Adipose tissue (tissue), 3 donors: ENCODE data around the gene LPP. TPM values are rescaled to one million over a fixed set of nuclear protein-coding genes. Genes with fewer than 3 reads are reported as not detected.

Source experiments
- H3K27ac ChIP-seq: one replicate; pipeline ENCODE4 v1.5.1; 2013; ENCODE audit warnings: low read depth, low read length
- WGBS, 3 donors: extraction: QIAGEN DNeasy Blood & Tissue Kit; methylation state at CpG; one replicate each; pipeline ENCODE4 v1.1.7; 2013; 5-methylcytosine and 5-hydroxymethylcytosine counted together
- polyA plus RNA-seq, 3 donors: library from polyadenylated mRNA; stranded (reverse); fragments of 200-250 nt; gene quantifications; one replicate each; pipeline ENCODE4 v1.2.3, GENCODE V29; 2013
- donor health status: healthy with polysubstance abuse.
- donor health status: Bipolar disorder and iron deficiency.
- donor health status: healthy.

The LPP gene
- polyA plus RNA-seq, 3 donors: 3.6 to 25.6 (median 11.3) TPM

GRCh38 chr3:188658606-188659005 lies 504.6 kb downstream of the LPP start:
- 75 to 89% (median 85%) methylated on average over 1 of the region's 1 CpG for WGBS, 3 donors
- no peak overlapping the region for H3K27ac ChIP-seq

- 68 to 83% (median 73%) methylated on average over 5 of the region's 5 CpGs for WGBS, 3 donors
- no peak overlapping the region for H3K27ac ChIP-seq
These were observed 505.6 kb downstream of the LPP start for GRCh38 chr3:188659449-188660090.

DNA sequence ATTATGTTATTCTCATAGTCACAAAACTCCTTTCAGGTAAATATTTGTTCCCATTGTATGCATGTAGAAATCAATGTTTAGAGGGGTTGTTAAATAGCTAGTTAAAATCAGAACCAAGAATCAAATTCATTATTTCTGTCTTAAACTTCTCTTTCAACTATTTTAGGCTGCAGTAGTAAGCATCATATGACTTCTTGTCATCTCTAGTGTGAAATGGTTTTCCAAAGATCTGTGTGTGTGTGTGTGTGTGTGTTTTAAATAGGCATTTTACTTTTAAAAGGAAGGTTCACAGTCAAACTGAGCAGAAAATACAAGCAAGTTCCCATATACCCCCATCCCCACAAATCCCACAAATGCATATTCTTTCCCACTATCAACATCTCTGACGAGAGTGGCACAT lies 506.5 kb downstream of the LPP start:
- H3K27ac ChIP-seq: no peak overlapping the region
- 92 to 97% (median 96%) methylated on average over 1 of the region's 1 CpG for WGBS, 3 donors

DNA sequence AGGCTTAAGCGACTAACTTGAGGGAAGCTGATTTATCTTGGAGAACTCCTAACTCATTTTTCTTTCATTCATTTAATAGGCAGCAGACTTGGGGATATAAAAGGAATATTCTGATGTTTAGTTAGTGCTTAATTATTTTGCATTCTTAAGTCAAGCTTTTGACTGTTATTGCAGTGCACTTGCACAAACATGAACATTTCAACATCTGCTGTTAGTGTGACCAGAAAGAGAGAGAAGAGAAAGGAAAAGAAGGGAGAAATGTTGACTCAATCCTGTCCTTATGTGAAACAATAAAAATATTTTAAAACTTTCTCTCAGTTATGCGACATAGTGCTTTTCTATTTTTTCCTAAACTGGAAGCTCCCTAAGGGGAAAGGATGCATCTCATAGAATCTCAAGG lies 507.8 kb downstream of the LPP start:
- H3K27ac ChIP-seq: no peak overlapping the region
- WGBS, 3 donors: 81 to 97% (median 84%) methylated on average over 2 of the region's 2 CpGs

GRCh38 chr3:188662214-188662613 lies 508.3 kb downstream of the LPP start:
- WGBS, 3 donors: 45 to 58% (median 48%) methylated on average over 1 of the region's 1 CpG
- no peak overlapping the region for H3K27ac ChIP-seq

GRCh38 chr3:188662795-188663194 lies 508.8 kb downstream of the LPP start:
- no peak overlapping the region for H3K27ac ChIP-seq
- 63 to 93% (median 83%) methylated on average over 2 of the region's 2 CpGs for WGBS, 3 donors

DNA sequence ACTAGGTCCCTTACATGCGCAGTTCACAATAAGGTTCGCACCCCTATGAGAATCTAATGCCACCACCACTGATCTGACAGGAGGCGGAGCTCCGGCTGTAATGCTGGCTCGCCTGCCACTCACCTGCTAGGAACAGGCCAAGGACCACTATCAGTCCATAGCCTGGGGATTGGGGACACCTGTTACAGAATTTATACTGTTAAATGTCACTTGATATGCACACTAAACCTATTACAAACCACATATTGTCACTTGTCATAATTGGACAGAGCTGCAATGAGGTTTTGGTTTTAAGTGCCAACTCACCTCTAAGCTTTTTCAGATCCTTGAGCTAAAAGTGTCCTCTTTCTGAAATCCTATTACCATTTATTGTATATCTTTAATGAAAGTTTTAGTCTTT lies 509.9 kb downstream of the LPP start:
- WGBS, 3 donors: 95 to 97% (median 97%) methylated on average over 5 of the region's 5 CpGs

DNA sequence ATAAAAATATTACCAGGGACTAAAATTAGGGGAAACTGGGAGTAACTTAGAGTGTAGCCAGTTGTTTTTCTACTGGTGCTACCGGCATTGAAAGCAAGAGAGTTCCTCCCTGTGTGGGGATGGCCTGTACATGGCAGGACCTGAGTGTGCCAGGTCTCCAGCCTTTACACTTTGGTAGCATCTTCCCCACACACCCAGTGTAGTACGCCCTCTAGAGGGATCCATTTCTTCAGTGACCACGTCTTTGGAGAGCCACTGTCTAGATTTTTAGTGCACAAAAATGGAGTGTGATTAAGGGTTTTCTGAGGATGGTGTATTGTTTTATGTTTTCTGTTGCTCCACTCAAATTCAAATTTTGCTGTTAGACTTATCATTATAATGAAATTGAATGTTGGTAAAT lies 510.8 kb downstream of the LPP start:
- H3K27ac ChIP-seq: no peak overlapping the region
- WGBS, 3 donors: 88 to 91% (median 90%) methylated on average over 3 of the region's 3 CpGs

More for the DNA sequence above, 509.9 kb downstream of the LPP start:
- H3K27ac ChIP-seq: no peak overlapping the region

DNA sequence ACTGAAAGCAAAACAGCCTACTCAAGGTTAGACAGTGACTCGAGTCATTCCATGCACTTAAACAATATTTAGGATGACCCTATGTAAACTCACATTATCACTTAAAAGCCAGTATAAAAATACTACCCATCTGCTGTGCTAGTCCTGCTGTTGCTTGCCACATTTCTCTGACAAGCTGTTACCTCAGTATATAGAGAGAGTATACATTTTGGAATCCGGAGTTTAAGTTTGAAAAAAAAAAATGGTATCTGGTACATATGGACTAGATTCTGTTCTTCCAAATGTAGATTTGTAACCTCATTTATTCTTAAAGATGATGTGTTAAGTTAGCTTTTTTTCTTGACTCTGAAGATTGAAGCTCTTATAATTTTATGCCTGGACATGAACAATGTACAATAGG lies 514.0 kb downstream of the LPP start:
- WGBS, 3 donors: 92 to 96% (median 93%) methylated on average over 2 of the region's 2 CpGs
- no peak overlapping the region for H3K27ac ChIP-seq

- WGBS, 3 donors: 80 to 96% (median 82%) methylated on average over 5 of the region's 5 CpGs
- H3K27ac ChIP-seq: no peak overlapping the region
These were observed 516.5 kb downstream of the LPP start for GRCh38 chr3:188670446-188670845.

- no peak overlapping the region for H3K27ac ChIP-seq
- 42 to 70% (median 59%) methylated on average over 4 of the region's 4 CpGs for WGBS, 3 donors
These were observed 518.0 kb downstream of the LPP start for GRCh38 chr3:188671971-188672370.

- no peak overlapping the region for H3K27ac ChIP-seq
- WGBS, 3 donors: 73 to 81% (median 76%) methylated on average over 4 of the region's 4 CpGs
These were observed 518.9 kb downstream of the LPP start for GRCh38 chr3:188672840-188673239.

GRCh38 chr3:188673646-188674186 lies 519.8 kb downstream of the LPP start:
- WGBS, 3 donors: 79 to 100% (median 90%) methylated on average over 1 of the region's 1 CpG
- no peak overlapping the region for H3K27ac ChIP-seq

DNA sequence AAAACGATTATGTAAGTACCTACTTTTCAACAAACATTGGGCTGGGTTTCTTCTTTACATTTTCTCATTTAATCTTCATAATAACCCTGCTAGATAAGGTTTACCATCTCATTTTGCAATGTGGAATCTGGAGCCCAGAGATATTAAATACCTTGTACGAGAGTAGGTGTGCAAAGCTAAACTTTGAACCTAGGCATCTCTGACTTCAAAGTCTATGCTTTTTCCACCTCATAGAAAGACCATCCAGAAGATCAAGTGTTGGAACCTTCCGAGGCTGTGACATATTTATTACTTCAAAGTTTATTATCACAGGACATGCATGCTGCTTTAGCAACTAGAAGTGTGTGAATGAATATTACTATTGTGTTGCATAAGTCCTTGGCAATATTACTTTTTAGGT lies 520.6 kb downstream of the LPP start:
- H3K27ac ChIP-seq: no peak overlapping the region
- WGBS, 3 donors: 63 to 65% (median 64%) methylated on average over 3 of the region's 3 CpGs

- H3K27ac ChIP-seq: no peak overlapping the region
- WGBS, 3 donors: 90 to 100% (median 98%) methylated on average over 1 of the region's 1 CpG
These were observed 523.4 kb downstream of the LPP start for GRCh38 chr3:188677344-188677743.

DNA sequence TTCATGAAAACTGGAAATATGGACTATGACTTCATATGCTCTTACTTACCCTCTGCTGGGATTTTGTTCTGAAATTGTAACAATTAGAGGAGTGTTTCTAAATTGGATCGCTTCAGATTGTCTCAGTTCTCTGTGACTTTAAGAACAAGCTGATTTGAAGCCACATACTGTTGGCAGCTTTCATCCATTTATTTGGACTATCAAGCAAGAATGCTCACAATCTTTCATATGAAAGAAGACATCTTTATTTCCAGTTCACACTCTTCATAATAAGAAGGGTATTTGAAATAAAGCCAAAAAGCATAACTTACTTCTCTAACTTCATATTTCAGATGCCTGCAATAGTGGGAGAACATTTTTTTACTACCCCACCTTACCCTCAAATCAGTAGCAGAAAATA lies 526.2 kb downstream of the LPP start:
- WGBS, 3 donors: 53 to 74% (median 59%) methylated on average over 1 of the region's 1 CpG
- H3K27ac ChIP-seq: no peak overlapping the region

DNA sequence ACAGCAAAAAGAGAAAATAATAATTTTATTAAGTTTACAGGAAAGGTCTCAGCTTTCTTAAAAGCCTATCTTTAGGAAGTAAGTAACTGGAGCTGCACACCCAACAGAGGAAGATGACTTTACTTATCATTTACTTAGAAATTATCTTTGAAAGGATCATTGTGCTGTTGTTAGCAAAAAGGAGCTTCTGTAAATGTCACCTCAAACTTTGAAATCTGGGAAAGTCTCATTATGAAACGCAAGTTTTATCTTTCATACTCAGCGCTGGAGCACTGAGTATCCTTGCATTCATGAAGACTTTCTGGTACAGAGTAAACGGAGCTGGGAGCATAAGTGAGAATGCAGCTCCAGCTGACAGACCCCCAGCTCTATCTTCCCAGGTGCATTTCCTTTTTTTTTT lies 526.6 kb downstream of the LPP start:
- H3K27ac ChIP-seq: no peak overlapping the region
- WGBS, 3 donors: 65 to 85% (median 79%) methylated on average over 3 of the region's 3 CpGs

DNA sequence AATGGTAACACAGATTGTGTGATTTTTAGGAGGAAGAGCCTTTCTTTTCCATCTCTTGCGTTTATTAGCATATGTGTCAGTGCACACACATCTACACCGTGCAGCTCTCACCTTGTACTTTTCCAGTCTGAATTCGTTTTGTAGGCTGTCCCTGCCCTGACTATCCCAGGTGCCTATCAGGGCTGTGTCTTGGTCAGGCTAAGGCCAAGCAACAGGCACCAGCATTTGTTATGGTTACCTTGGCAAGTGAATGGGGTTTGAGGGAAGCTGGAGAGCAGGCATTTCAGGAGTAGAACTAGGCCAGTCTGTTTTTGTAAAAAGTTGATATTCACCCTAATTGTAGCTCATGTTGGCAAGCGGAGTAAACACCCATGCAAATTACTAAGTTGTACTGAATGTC lies 528.4 kb downstream of the LPP start:
- H3K27ac ChIP-seq: no peak overlapping the region
- 88 to 91% (median 90%) methylated on average over 4 of the region's 4 CpGs for WGBS, 3 donors

GRCh38 chr3:188683032-188683521 lies 529.1 kb downstream of the LPP start:
- no peak overlapping the region for H3K27ac ChIP-seq
- WGBS, 3 donors: 62 to 81% (median 69%) methylated on average over 3 of the region's 3 CpGs

GRCh38 chr3:188684276-188684675 lies 530.3 kb downstream of the LPP start:
- WGBS, 3 donors: 73 to 100% (median 96%) methylated on average over 2 of the region's 2 CpGs

More at GRCh38 chr3:188684276-188684675, 530.3 kb downstream of the LPP start:
- no peak overlapping the region for H3K27ac ChIP-seq
